ENCODE results near the gene MYOZ3. TPM values are rescaled to one million over a fixed set of nuclear protein-coding genes. Genes with fewer than 3 reads are reported as not detected.

Gene MYOZ3
- total RNA-seq, 1 experiment from 2014 or later = not detected

DNA sequence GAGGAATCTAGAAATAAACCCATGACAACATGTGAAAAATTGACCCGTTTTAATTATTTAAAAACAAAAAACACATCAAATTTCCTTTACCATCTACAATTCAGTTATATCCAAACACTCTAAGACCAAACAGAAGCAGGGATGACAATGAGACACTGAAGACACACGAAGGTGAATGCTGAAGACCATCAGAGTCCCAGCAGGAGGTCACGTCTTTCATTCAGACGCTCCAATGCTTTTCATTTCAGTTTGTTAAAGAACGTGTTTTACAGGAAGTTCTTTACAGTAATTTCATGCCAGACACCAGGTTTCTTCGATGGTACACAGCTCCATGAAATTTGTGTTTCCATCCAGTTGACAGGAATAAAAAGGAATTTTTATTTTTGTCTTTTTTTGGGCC is 29.7 kb downstream of the MYOZ3 start:
- no peaks in the 10 kb centered on the region for H3K9me3 Mint-ChIP-seq (ENCODE audit: low read depth, unreplicated experiment)
- no peak for DNase-seq
- no peaks in the 10 kb centered on the region for H3K4me1 Mint-ChIP-seq (ENCODE audit: low read depth, unreplicated experiment)
- TF ChIP-seq, protein P1, sequence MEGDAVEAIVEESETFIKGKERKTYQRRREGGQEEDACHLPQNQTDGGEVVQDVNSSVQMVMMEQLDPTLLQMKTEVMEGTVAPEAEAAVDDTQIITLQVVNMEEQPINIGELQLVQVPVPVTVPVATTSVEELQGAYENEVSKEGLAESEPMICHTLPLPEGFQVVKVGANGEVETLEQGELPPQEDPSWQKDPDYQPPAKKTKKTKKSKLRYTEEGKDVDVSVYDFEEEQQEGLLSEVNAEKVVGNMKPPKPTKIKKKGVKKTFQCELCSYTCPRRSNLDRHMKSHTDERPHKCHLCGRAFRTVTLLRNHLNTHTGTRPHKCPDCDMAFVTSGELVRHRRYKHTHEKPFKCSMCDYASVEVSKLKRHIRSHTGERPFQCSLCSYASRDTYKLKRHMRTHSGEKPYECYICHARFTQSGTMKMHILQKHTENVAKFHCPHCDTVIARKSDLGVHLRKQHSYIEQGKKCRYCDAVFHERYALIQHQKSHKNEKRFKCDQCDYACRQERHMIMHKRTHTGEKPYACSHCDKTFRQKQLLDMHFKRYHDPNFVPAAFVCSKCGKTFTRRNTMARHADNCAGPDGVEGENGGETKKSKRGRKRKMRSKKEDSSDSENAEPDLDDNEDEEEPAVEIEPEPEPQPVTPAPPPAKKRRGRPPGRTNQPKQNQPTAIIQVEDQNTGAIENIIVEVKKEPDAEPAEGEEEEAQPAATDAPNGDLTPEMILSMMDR (IDR thresholded peaks at IDR 0.05; ENCODE audit: unreplicated experiment) = no peak
- H3K4me3 Mint-ChIP-seq (ENCODE audit: low read depth, unreplicated experiment) = no peak overlapping the region
- CTCF ChIA-PET = interaction anchor here (1.2 kb wide), 1 partner anchor 10 kb away, joined by 4 read pairs; the partner anchor contains the start of gene RBM22
- H3K36me3 Mint-ChIP-seq (ENCODE audit: insufficient read depth, unreplicated experiment) = peaks cover 36% of the 10 kb centered on the region
- H3K27ac Mint-ChIP-seq (ENCODE audit: unreplicated experiment) = no peak overlapping the region
- H3K27me3 Mint-ChIP-seq (ENCODE audit: unreplicated experiment) = no peaks in the 10 kb centered on the region
- no TSS peak for BruUV-seq (replicated peaks)
- intact Hi-C loops (cut with micrococcal nuclease; ENCODE audit: unreplicated experiment) = no loop called here

DNA sequence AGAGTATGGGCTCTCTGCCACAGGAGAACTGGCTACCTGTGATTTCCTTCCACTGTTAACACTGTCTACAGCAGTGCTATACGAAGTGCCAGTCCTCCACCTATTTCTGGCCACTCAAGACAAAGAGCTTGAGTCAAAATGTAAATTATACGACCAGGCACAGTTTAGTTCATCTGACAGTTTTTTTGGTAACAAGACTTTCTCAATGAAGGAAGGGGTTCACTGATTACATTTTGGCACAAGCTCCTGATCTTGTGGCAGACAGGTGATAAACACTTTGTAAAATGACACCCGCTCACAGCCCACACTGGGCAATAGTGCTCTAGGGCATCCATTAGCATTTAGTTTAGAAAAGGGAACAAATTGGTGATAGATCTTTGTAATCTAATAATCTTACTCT is 31.2 kb downstream of the MYOZ3 start:
- Mint-ChIP-seq H3K27ac (ENCODE audit: unreplicated experiment) (no peak overlapping the region), H3K27me3 (ENCODE audit: unreplicated experiment) (no peaks in the 10 kb centered on the region), H3K4me1 (ENCODE audit: low read depth, unreplicated experiment) (no peaks in the 10 kb centered on the region), H3K9me3 (ENCODE audit: low read depth, unreplicated experiment) (no peaks in the 10 kb centered on the region), H3K36me3 (ENCODE audit: insufficient read depth, unreplicated experiment) (peaks cover 42% of the 10 kb centered on the region), H3K4me3 (ENCODE audit: low read depth, unreplicated experiment) (no peak overlapping the region)
- CTCF ChIA-PET = no interaction called here
- intact Hi-C loops (cut with micrococcal nuclease; ENCODE audit: unreplicated experiment) = no loop called here
- TF ChIP-seq, protein P1 (IDR thresholded peaks at IDR 0.05; ENCODE audit: unreplicated experiment) = no peak
- DNase-seq = no peak
- BruUV-seq (replicated peaks) = no TSS peak

DNA sequence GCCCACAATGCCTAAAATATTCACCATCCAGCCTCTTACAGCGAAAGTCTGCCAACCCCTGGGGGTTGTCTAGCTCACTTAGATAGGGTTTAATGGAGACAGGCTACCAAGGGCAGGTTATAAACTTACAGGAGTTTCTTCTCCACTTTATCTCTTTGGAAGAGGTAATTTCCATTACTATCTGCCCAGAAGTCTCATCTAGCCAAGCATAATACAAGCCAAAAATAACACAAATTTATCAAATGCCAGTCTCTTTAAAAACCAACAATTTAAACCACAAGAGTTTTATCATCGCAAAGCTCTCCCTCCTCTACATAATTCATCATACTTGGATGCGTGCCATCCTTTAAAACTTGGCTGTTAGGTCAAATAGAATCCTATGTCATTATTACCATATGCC is 33.6 kb downstream of the MYOZ3 start:
- Mint-ChIP-seq H3K27me3 (ENCODE audit: unreplicated experiment) (no peaks in the 10 kb centered on the region), H3K27ac (ENCODE audit: unreplicated experiment) (no peak overlapping the region), H3K4me1 (ENCODE audit: low read depth, unreplicated experiment) (no peaks in the 10 kb centered on the region), H3K4me3 (ENCODE audit: low read depth, unreplicated experiment) (no peak overlapping the region), H3K9me3 (ENCODE audit: low read depth, unreplicated experiment) (no peaks in the 10 kb centered on the region), H3K36me3 (ENCODE audit: insufficient read depth, unreplicated experiment) (peaks cover 37% of the 10 kb centered on the region)
- BruUV-seq (replicated peaks) = no TSS peak
- intact Hi-C loops (cut with micrococcal nuclease; ENCODE audit: unreplicated experiment) = no loop called here
- CTCF ChIA-PET = no interaction called here
- no peak for DNase-seq
- TF ChIP-seq, protein P1 (IDR thresholded peaks at IDR 0.05; ENCODE audit: unreplicated experiment) = no peak

DNA sequence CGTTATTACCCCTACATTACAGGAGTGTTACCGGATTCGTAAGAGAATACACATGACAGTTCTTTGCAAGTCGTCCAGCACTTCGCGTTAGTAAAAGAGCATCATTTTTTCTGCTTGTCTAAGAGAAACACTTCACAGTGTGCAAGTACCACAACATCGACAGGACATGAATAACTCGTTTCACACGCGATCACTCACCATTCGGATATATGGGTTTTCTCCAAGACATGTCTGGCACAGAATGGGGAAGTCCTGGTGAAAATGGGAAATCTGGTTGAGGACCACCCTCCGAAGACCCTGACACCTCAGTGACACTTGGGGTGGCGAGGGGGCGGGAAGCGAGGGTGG is 39.2 kb downstream of the MYOZ3 start:
- BruUV-seq (replicated peaks) = no TSS peak
- no peak for DNase-seq
- Mint-ChIP-seq H3K27ac (ENCODE audit: unreplicated experiment) (no peak overlapping the region), H3K27me3 (ENCODE audit: unreplicated experiment) (no peaks in the 10 kb centered on the region), H3K4me3 (ENCODE audit: low read depth, unreplicated experiment) (no peak overlapping the region), H3K9me3 (ENCODE audit: low read depth, unreplicated experiment) (no peaks in the 10 kb centered on the region), H3K36me3 (ENCODE audit: insufficient read depth, unreplicated experiment) (peaks cover 12% of the 10 kb centered on the region), H3K4me1 (ENCODE audit: low read depth, unreplicated experiment) (no peaks in the 10 kb centered on the region)
- TF ChIP-seq, protein P1 (IDR thresholded peaks at IDR 0.05; ENCODE audit: unreplicated experiment) = no peak
- intact Hi-C loops (cut with micrococcal nuclease; ENCODE audit: unreplicated experiment) = no loop called here
- CTCF ChIA-PET = interaction anchor here (0.6 to 2.0 kb wide), 13 partner anchors 9 to 616 kb away, joined by 3 to 12 read pairs (median 3); partner anchors contain the start of genes DCTN4 and SMIM3
